ENCODE measurements around the gene RAB10.
"Not testable (repeated sequence)": the region's sequence is repeated elsewhere in the genome, so short reads cannot be mapped to it uniquely, and the experiment has no call there.

The RAB10 gene

DNA sequence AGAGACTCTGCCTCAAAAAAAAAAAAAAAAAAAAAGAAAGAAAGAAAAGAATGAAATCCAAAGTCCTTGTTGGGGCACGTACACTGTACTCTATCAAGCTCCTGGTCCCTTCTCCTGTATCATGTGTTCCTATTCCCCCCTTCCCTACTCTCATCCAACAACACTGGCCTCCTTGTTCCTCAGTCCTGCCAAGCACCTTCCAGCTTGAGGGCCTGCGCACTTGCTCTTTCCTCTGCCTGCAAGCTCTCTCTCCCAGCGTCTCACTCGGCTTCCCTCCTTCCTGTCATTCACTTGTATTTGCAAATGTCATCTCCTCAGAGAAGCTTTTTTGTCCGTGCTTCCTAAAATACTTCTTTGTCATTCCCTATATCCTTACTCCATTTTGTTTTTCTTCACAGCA, 40.8 kb upstream of the RAB10 start:
- DNase-seq (ENCODE audit: low read depth), result no peak
- TF ChIP-seq, protein P1, sequence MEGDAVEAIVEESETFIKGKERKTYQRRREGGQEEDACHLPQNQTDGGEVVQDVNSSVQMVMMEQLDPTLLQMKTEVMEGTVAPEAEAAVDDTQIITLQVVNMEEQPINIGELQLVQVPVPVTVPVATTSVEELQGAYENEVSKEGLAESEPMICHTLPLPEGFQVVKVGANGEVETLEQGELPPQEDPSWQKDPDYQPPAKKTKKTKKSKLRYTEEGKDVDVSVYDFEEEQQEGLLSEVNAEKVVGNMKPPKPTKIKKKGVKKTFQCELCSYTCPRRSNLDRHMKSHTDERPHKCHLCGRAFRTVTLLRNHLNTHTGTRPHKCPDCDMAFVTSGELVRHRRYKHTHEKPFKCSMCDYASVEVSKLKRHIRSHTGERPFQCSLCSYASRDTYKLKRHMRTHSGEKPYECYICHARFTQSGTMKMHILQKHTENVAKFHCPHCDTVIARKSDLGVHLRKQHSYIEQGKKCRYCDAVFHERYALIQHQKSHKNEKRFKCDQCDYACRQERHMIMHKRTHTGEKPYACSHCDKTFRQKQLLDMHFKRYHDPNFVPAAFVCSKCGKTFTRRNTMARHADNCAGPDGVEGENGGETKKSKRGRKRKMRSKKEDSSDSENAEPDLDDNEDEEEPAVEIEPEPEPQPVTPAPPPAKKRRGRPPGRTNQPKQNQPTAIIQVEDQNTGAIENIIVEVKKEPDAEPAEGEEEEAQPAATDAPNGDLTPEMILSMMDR (IDR thresholded peaks at IDR 0.05; ENCODE audit: low read depth, low read length), result no peak
- TF ChIP-seq, protein P2, sequence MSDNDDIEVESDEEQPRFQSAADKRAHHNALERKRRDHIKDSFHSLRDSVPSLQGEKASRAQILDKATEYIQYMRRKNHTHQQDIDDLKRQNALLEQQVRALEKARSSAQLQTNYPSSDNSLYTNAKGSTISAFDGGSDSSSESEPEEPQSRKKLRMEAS (IDR thresholded peaks at IDR 0.05; ENCODE audit: low read depth, low read length), result no peak
- TF ChIP-seq MYC (IDR thresholded peaks at IDR 0.05; ENCODE audit: low read depth, low read length) (no peak), POLR2A (IDR thresholded peaks at IDR 0.05; ENCODE audit: extremely low read depth, insufficient read length) (no peak)
- H3K4me3 ChIP-seq (ENCODE audit: low read depth, low read length), result no peak overlapping the region

DNA sequence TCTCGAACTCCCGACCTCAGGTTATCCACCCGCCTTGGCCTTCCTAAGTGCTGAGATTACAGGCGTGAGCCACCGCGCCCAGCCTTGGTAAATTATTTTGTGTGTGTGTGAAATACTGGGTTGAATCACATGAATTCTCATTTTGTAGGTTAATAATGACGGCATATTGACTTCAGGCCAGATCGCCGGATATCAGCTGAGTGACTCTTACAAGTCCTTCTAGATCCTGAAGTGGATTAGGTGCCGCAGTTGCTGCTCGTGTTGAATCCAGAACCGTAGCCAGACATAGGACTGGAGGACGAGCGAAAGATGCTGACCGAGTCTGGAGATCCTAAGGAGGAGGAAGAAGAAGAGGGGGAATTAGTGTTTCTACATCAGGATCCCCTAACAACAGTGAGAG, 39.4 kb upstream of the RAB10 start:
- DNase-seq (ENCODE audit: low read depth), result no peak
- TF ChIP-seq, protein P2 (IDR thresholded peaks at IDR 0.05; ENCODE audit: low read depth, low read length), result no peak
- TF ChIP-seq, protein P1 (IDR thresholded peaks at IDR 0.05; ENCODE audit: low read depth, low read length), result no peak
- no peak for TF ChIP-seq POLR2A (IDR thresholded peaks at IDR 0.05; ENCODE audit: extremely low read depth, insufficient read length)
- no peak for TF ChIP-seq MYC (IDR thresholded peaks at IDR 0.05; ENCODE audit: low read depth, low read length)

DNA sequence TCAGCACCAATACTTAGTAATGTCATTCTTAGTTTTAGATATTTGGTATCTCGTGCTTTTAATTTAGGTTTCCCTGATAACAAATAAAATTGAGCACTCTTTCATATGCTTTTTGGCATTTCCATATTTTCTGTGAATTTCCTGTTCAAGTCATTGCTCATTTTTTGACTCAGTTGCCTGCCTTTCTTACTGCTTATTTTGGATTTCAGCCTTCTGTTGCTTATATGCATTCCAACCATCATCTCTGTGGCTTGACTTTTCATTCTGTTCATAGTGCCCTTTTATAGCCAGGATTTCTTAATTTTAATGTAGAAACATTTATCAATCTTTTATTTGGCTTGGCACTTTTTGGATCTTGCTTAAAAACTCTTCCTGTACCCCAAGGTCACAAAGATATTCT, 37.0 kb upstream of the RAB10 start:
- DNase-seq (ENCODE audit: low read depth), result no peak
- TF ChIP-seq, protein P1 (IDR thresholded peaks at IDR 0.05; ENCODE audit: low read depth, low read length), result no peak
- TF ChIP-seq MYC (IDR thresholded peaks at IDR 0.05; ENCODE audit: low read depth, low read length), result no peak
- TF ChIP-seq, protein P2 (IDR thresholded peaks at IDR 0.05; ENCODE audit: low read depth, low read length), result no peak
- TF ChIP-seq POLR2A (IDR thresholded peaks at IDR 0.05; ENCODE audit: extremely low read depth, insufficient read length), result no peak
- H3K4me3 ChIP-seq (ENCODE audit: low read depth, low read length), result no peak overlapping the region

More for the DNA sequence above, 39.4 kb upstream of the RAB10 start:
- H3K4me3 ChIP-seq (ENCODE audit: low read depth, low read length), result no peak overlapping the region

DNA sequence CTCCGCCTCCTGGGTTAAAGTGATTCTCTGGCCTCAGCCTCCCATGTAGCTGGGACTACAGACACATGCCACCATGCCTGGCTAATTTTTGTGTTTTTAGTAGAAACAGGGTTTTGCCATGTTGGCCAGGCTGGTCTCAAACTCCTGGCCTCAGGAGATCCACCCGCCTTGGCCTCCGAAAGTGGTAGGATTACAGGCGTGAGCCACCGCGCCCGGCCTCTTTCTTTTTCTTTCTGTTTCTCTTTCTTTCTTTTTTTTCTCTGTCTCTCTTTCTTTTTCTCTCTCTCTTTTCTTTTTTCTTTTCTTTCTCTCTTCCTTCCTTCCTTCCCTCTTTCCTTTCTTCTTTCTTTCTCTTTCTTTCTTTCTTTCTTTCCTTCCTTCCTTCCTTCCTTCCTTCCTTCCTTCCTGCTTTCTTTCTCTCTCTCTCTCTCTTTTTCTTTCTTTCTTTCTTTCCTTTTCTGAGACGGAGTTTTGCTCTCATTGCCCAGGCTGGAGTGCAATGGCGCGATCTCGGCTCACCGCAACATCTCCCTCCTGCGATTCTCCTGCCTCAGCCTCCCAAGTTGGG, 35.0 kb upstream of the RAB10 start:
- DNase-seq (ENCODE audit: low read depth); H3K4me3 ChIP-seq (ENCODE audit: low read depth, low read length): not testable (repeated sequence)

DNA sequence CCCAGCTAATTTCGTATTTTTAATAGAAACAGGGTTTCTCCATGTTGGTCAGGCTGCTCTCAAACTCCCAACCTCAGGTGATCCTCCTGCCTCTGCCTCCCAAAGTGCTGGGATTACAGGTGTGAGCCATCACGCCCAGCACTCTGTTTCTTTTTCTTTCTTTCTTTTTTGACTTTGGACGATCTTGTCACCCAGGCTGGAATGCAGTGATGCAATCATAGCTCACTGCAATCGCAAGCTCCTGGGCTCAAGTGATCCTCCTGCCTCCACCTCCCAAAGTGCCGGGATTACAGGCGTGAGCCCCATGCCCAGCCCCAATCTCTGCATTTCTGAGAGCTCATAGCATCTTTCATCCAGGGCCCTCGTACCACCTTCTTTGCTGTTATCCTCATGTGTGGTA, 34.5 kb upstream of the RAB10 start:
- not testable (repeated sequence) for H3K4me3 ChIP-seq (ENCODE audit: low read depth, low read length)

DNA sequence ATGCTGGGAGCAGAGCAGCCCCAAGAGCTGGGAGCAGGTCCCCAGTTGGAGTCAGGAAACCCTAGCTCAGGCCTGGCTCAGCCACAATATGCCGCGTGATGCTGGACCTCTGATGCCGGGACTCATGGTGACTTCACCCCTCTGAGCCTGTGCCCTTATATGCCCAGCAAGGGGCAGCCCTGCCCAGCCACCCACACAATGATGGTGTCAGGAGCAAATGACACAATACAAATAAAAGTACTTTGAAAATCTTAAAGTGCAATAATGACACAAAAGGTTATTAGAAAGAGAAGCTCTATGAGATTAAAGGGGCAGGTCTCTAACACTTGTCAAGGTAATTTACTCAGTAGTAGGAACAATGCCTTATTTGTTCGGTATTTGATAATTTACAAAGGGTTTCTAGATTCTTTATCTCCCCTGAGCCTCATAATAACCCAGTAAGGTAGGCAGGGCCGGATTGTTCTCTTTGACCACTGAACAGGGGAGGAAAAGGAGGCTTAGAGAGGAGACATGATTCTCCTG, 33.3 kb upstream of the RAB10 start:
- no peak overlapping the region for H3K4me3 ChIP-seq (ENCODE audit: low read depth, low read length)
- no peak for DNase-seq (ENCODE audit: low read depth)
- TF ChIP-seq, protein P1 (IDR thresholded peaks at IDR 0.05; ENCODE audit: low read depth, low read length), result no peak
- no peak for TF ChIP-seq POLR2A (IDR thresholded peaks at IDR 0.05; ENCODE audit: extremely low read depth, insufficient read length)
- TF ChIP-seq MYC (IDR thresholded peaks at IDR 0.05; ENCODE audit: low read depth, low read length), result no peak
- TF ChIP-seq, protein P2 (IDR thresholded peaks at IDR 0.05; ENCODE audit: low read depth, low read length), result no peak

More for the DNA sequence above, 34.5 kb upstream of the RAB10 start:
- DNase-seq (ENCODE audit: low read depth), result not testable (repeated sequence)

DNA sequence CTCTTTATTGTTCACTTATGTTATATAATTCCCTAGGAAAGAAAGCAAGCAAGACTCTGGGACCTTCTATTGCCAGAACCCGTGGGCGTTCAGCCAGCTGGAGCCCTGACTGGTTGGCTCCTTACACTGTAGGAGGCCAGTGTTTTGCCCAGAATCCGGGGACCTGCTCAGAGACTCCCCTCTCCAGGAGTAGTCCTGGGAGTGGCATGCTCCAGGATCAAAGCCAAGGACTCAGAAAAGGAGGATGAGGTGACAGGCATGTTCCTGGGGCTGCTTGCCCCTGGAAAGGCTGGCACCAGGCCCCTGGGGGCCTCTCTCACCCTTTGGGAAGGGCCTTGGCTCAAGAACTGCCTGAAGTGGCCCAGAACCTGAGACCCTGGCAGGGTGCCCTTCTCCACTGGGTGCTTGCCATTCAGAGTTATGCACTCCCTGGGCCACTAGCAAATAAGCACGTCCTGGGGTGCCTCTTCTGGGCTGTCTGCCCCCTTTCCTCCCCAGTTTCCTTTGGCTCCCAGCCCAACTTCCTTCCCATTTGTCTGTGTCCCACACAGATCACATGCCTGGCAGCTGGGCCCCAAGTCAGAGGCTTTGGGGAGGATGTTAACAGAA, 32.0 kb upstream of the RAB10 start:
- DNase-seq (ENCODE audit: low read depth), result no peak
- H3K4me3 ChIP-seq (ENCODE audit: low read depth, low read length), result no peak overlapping the region
- TF ChIP-seq, protein P2 (IDR thresholded peaks at IDR 0.05; ENCODE audit: low read depth, low read length), result no peak
- TF ChIP-seq, protein P1 (IDR thresholded peaks at IDR 0.05; ENCODE audit: low read depth, low read length), result no peak
- TF ChIP-seq MYC (IDR thresholded peaks at IDR 0.05; ENCODE audit: low read depth, low read length) (no peak), POLR2A (IDR thresholded peaks at IDR 0.05; ENCODE audit: extremely low read depth, insufficient read length) (no peak)

All from NB4 (cell line).